ENCODE measurements around the gene RELL2. TPM values are rescaled to one million over a fixed set of nuclear protein-coding genes. Genes with fewer than 3 reads are reported as not detected.
A peak's percentile ranks its signal among the peaks of the same experiment; 100 is the strongest.

RELL2 gene
- total and polyA plus RNA-seq, 4 experiments from 2014 or later: 3.0 to 21.3 (median 12.9) TPM

GRCh38 chr5:141598391-141599345 lies 38.1 kb upstream of the RELL2 start:
- peak overlapping the region; percentile 43 to 80 (median 64) for H3K4me3 Mint-ChIP-seq
- CTCF ChIA-PET (ENCODE audit: partially characterized antibody): interaction anchor here (0.8 to 2.4 kb wide), 9 partner anchors 8 to 93 kb away, joined by 3 to 56 read pairs (median 5); partner anchors contain the start of genes DIAPH1, HDAC3 and RELL2

GRCh38 chr5:141602606-141603005 lies 34.2 kb upstream of the RELL2 start:
- Mint-ChIP-seq H3K4me1 (peaks cover 70 to 98% (median 84%) of the 10 kb centered on the region in 4 donors), H3K27ac (peak overlapping the region; percentile 89 to 95 (median 91)), H3K27me3 (no peaks in the 10 kb centered on the region), H3K9me3 (no peaks in the 10 kb centered on the region), H3K36me3 (peaks cover 0 to 10% of the 10 kb centered on the region in 2 donors), H3K4me3 (peak overlapping the region; percentile 17 to 83 (median 68))
- Histone ChIP-seq H3K4me3 (ENCODE audit: low read length in 2 of 2) (no peak overlapping the region), H3K4me1 (ENCODE audit: insufficient read depth, low read length) (peaks cover 98% of the 10 kb centered on the region), H3K27ac (ENCODE audit: low read depth, low read length) (peak overlapping the region; percentile 72), H3K27me3 (ENCODE audit: insufficient read depth, low read length) (no peaks in the 10 kb centered on the region), H3K9me3 (ENCODE audit: control insufficient read depth in 1 of 2, low read length in 2 of 2) (no peaks in the 10 kb centered on the region), H3K36me3 (ENCODE audit: insufficient read depth, low read length) (no peaks in the 10 kb centered on the region)
- intact Hi-C loops (cut with micrococcal nuclease): no loop called here
- CTCF ChIA-PET (ENCODE audit: partially characterized antibody): interaction anchor here (0.8 to 11.1 kb wide), 3 partner anchors 11 to 23 kb away, joined by 3 to 169 read pairs (median 166); partner anchors contain the start of gene DIAPH1
- POLR2A ChIA-PET (ENCODE audit: partially characterized antibody): interaction anchor here (0.6 to 14.5 kb wide), 5 partner anchors 10 to 555 kb away, joined by 3 to 314 read pairs (median 53); partner anchors contain the start of genes DIAPH1, HDAC3 and RELL2
- no peak for DNase-seq

More at GRCh38 chr5:141598391-141599345, 38.1 kb upstream of the RELL2 start:
- Histone ChIP-seq H3K36me3 (ENCODE audit: insufficient read depth, low read length) (peaks cover 3% of the 10 kb centered on the region), H3K4me3 (ENCODE audit: low read length in 2 of 2) (no peak overlapping the region), H3K27ac (ENCODE audit: low read depth, low read length) (peak overlapping the region; percentile 34), H3K9me3 (ENCODE audit: control insufficient read depth in 1 of 2, low read length in 2 of 2) (no peaks in the 10 kb centered on the region), H3K4me1 (ENCODE audit: insufficient read depth, low read length) (peaks cover 92% of the 10 kb centered on the region), H3K27me3 (ENCODE audit: insufficient read depth, low read length) (no peaks in the 10 kb centered on the region)
- peak in 2 of 5 donors; percentile 23 to 35 for DNase-seq
- POLR2A ChIA-PET (ENCODE audit: partially characterized antibody): interaction anchor here (0.7 to 14.5 kb wide), 10 partner anchors 8 to 278 kb away, joined by 3 to 314 read pairs (median 4); partner anchors contain the start of genes DIAPH1, FCHSD1, HDAC3 and RELL2
- no peaks in the 10 kb centered on the region for H3K27me3 Mint-ChIP-seq
- H3K36me3 Mint-ChIP-seq: peaks cover 11 to 25% of the 10 kb centered on the region in 2 donors
- intact Hi-C loops (cut with micrococcal nuclease): no loop called here
- H3K9me3 Mint-ChIP-seq: no peaks in the 10 kb centered on the region
- H3K27ac Mint-ChIP-seq: peak overlapping the region; percentile 70 to 94 (median 91)
- H3K4me1 Mint-ChIP-seq: peaks cover 62 to 89% (median 76%) of the 10 kb centered on the region in 4 donors

- H3K4me3 Mint-ChIP-seq: peak overlapping the region; percentile 45 to 87 (median 80)
- CTCF ChIA-PET (ENCODE audit: partially characterized antibody): interaction anchor here (1.5 to 11.1 kb wide), 4 partner anchors 12 to 357 kb away, joined by 4 to 169 read pairs (median 86); partner anchors contain the start of gene DIAPH1
- POLR2A ChIA-PET (ENCODE audit: partially characterized antibody): interaction anchor here (1.2 to 14.5 kb wide), 4 partner anchors 11 to 47 kb away, joined by 7 to 314 read pairs (median 53); partner anchors contain the start of genes DIAPH1, FCHSD1, HDAC3 and RELL2
- H3K36me3 Mint-ChIP-seq: peaks cover 0 to 11% of the 10 kb centered on the region in 2 donors
- intact Hi-C loops (cut with micrococcal nuclease): no loop called here
- Histone ChIP-seq H3K4me3 (ENCODE audit: low read length in 2 of 2) (peak overlapping the region; percentile 2 to 25), H3K9me3 (ENCODE audit: control insufficient read depth in 1 of 2, low read length in 2 of 2) (no peaks in the 10 kb centered on the region), H3K27ac (ENCODE audit: low read depth, low read length) (peak overlapping the region; percentile 72), H3K27me3 (ENCODE audit: insufficient read depth, low read length) (no peaks in the 10 kb centered on the region), H3K36me3 (ENCODE audit: insufficient read depth, low read length) (no peaks in the 10 kb centered on the region), H3K4me1 (ENCODE audit: insufficient read depth, low read length) (peaks cover 98% of the 10 kb centered on the region)
- peaks cover 68 to 98% (median 82%) of the 10 kb centered on the region in 4 donors for H3K4me1 Mint-ChIP-seq
- DNase-seq: peak in 1 of 5 donors; percentile 10
- peak overlapping the region; percentile 89 to 96 (median 93) for H3K27ac Mint-ChIP-seq
- H3K27me3 Mint-ChIP-seq: no peaks in the 10 kb centered on the region
- H3K9me3 Mint-ChIP-seq: no peaks in the 10 kb centered on the region
Observed at GRCh38 chr5:141603923-141604717, 32.7 kb upstream of the RELL2 start.

GRCh38 chr5:141605523-141606277 lies 31.1 kb upstream of the RELL2 start:
- H3K27ac ChIP-seq (ENCODE audit: low read depth, low read length): peak overlapping the region; percentile 72
- peak; percentile 85 to 93 (median 87) for DNase-seq
- Mint-ChIP-seq H3K9me3 (no peaks in the 10 kb centered on the region), H3K27ac (peak overlapping the region; percentile 89 to 95 (median 93)), H3K4me3 (peak overlapping the region; percentile 67 to 87 (median 81)), H3K27me3 (no peaks in the 10 kb centered on the region), H3K36me3 (peaks cover 0 to 17% of the 10 kb centered on the region in 2 donors), H3K4me1 (peaks cover 62 to 95% (median 79%) of the 10 kb centered on the region in 4 donors)
- H3K4me1 ChIP-seq (ENCODE audit: insufficient read depth, low read length): peaks cover 97% of the 10 kb centered on the region
- intact Hi-C loops (cut with micrococcal nuclease): loop anchor here (1.0 kb wide), 3 partner anchors 13 to 31 kb away; partner anchors contain the start of genes HDAC3 and RELL2
- ChIA-PET CTCF (ENCODE audit: partially characterized antibody) (interaction anchor here (1.4 to 11.1 kb wide), 4 partner anchors 12 to 42 kb away, joined by 4 to 169 read pairs (median 91); partner anchors contain the start of genes DIAPH1, HDAC3 and RELL2), POLR2A (ENCODE audit: partially characterized antibody) (interaction anchor here (0.7 to 14.5 kb wide), 9 partner anchors 8 to 77 kb away, joined by 3 to 314 read pairs (median 4); partner anchors contain the start of genes DIAPH1, HDAC3 and RELL2)
- no peaks in the 10 kb centered on the region for H3K36me3 ChIP-seq (ENCODE audit: insufficient read depth, low read length)
- no peaks in the 10 kb centered on the region for H3K9me3 ChIP-seq (ENCODE audit: control insufficient read depth in 1 of 2, low read length in 2 of 2)
- peak overlapping the region; percentile 13 to 34 for H3K4me3 ChIP-seq (ENCODE audit: low read length in 2 of 2)
- H3K27me3 ChIP-seq (ENCODE audit: insufficient read depth, low read length): no peaks in the 10 kb centered on the region

GRCh38 chr5:141608046-141608445 lies 28.8 kb upstream of the RELL2 start:
- Histone ChIP-seq H3K27ac (ENCODE audit: low read depth, low read length) (peak overlapping the region; percentile 72), H3K27me3 (ENCODE audit: insufficient read depth, low read length) (no peaks in the 10 kb centered on the region), H3K9me3 (ENCODE audit: control insufficient read depth in 1 of 2, low read length in 2 of 2) (no peaks in the 10 kb centered on the region), H3K4me1 (ENCODE audit: insufficient read depth, low read length) (peaks cover 98% of the 10 kb centered on the region), H3K36me3 (ENCODE audit: insufficient read depth, low read length) (no peaks in the 10 kb centered on the region), H3K4me3 (ENCODE audit: low read length in 2 of 2) (peak overlapping the region in 1 of 2 donors; percentile 30)
- Mint-ChIP-seq H3K4me3 (peak overlapping the region; percentile 33 to 87 (median 62)), H3K36me3 (peaks cover 9 to 32% of the 10 kb centered on the region in 2 donors), H3K4me1 (peaks cover 62 to 95% (median 79%) of the 10 kb centered on the region in 4 donors), H3K27me3 (no peaks in the 10 kb centered on the region), H3K9me3 (no peaks in the 10 kb centered on the region), H3K27ac (peak overlapping the region; percentile 89 to 95 (median 93))
- intact Hi-C loops (cut with micrococcal nuclease): no loop called here
- CTCF ChIA-PET (ENCODE audit: partially characterized antibody): interaction anchor here (1.1 to 11.1 kb wide), 8 partner anchors 10 to 95 kb away, joined by 3 to 169 read pairs (median 7); partner anchors contain the start of genes DIAPH1, HDAC3 and RELL2
- DNase-seq: no peak
- POLR2A ChIA-PET (ENCODE audit: partially characterized antibody): interaction anchor here (0.9 to 14.5 kb wide), 5 partner anchors 8 to 30 kb away, joined by 3 to 314 read pairs (median 19); partner anchors contain the start of genes DIAPH1, HDAC3 and RELL2
